IPS-18a (cell line): ENCODE data around the gene LGALS7.
"Not testable (repeated sequence)": the region's sequence is repeated elsewhere in the genome, so short reads cannot be mapped to it uniquely, and the experiment has no call there.

Experiments
- H3K27ac ChIP-seq: one replicate; pipeline ENCODE4 v1.5.1; 2013; ENCODE audit warnings: low read length
- H3K27me3 ChIP-seq: one replicate; pipeline ENCODE4 v1.6.1; 2013; ENCODE audit warnings: mild to moderate bottlenecking, low read length; ENCODE audit not compliant: control insufficient read depth, insufficient read depth
- H3K36me3 ChIP-seq: one replicate; pipeline ENCODE4 v1.6.1; 2013; ENCODE audit warnings: low read depth, low read length; ENCODE audit not compliant: control insufficient read depth
- H3K4me1 ChIP-seq: one replicate; pipeline ENCODE4 v1.6.1; 2013; ENCODE audit warnings: low read depth, low read length; ENCODE audit not compliant: control insufficient read depth
- H3K4me3 ChIP-seq: one replicate; pipeline ENCODE4 v1.5.1; 2013; ENCODE audit warnings: low read length
- H3K9ac ChIP-seq: one replicate; pipeline ENCODE4 v1.6.1; 2013; ENCODE audit warnings: mild to moderate bottlenecking, low read length, moderate library complexity
- H3K9me3 ChIP-seq: one replicate; pipeline ENCODE4 v1.6.1; 2013; ENCODE audit warnings: low read depth, low read length; ENCODE audit not compliant: control insufficient read depth

The LGALS7 gene

DNA sequence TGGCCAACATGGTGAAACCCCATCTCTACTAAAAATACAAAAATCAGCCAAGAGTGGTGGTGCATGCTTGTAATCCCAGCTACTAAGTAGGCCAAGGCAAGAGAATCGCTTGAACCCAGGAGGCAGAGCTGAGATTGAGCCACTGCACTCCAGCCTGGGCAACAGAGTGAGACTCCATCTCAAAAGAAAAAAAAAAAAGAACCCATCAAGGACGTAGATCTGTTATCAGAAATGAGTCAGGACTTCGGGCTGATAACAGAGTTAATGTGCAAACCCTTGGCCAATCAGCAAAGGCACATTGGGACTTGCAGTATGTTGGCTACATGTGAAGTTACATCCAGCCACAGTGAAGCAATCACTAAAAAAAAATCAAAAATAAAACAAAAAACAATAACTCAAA lies 10.9 kb upstream of the LGALS7 start:
- Histone ChIP-seq H3K27me3 (no peaks in the 10 kb centered on the region), H3K4me1 (no peaks in the 10 kb centered on the region), H3K9me3 (no peaks in the 10 kb centered on the region), H3K4me3 (no peak overlapping the region), H3K27ac (no peak overlapping the region), H3K36me3 (no peaks in the 10 kb centered on the region), H3K9ac (no peak overlapping the region)

DNA sequence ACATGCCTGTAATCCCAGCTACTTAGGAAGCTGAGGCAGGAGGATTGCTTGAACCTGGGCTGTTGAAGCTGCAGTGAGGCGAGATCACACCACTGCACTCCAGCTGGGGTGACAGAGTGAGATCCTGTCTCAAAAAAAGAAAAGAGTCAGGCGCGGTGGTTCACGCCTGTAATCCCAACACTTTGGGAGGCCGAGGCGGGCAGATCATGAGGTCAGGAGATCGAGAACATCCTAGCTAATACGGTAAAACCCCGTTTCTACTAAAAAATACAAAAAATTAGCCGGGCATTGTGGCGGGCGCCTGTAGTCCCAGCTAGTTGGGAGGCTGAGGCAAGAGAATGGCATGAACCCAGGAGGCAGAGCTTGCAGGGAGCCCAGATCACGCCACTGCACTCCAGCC lies 8.9 kb upstream of the LGALS7 start:
- not testable (repeated sequence) for H3K4me1 ChIP-seq, H3K9ac ChIP-seq, H3K27me3 ChIP-seq, H3K36me3 ChIP-seq, H3K9me3 ChIP-seq, H3K27ac ChIP-seq, H3K4me3 ChIP-seq

- Histone ChIP-seq H3K9ac (no peak overlapping the region), H3K9me3 (no peaks in the 10 kb centered on the region), H3K4me1 (no peaks in the 10 kb centered on the region), H3K27ac (no peak overlapping the region), H3K27me3 (no peaks in the 10 kb centered on the region), H3K36me3 (no peaks in the 10 kb centered on the region), H3K4me3 (no peak overlapping the region)
Observed at GRCh38 chr19:38781058-38781457, 7.7 kb upstream of the LGALS7 start.

DNA sequence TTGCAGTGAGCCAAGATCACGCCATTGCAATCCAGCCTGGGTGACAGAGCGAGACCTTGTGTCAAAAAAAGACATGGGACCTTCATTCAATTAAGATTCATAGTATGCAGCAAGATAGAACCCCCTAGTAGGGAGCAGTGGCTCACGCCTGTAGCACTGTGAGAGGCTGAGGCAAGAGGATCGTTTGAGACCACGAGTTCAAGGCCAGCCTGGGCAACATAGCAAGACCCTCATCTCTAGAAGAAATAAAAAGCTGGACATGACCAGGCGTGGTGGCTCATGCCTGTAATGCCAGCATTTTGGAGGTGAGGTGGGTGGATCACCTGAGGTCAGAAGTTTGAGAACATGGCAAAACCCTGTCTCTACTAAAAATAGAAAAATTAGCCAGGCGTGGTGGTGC lies 7.1 kb upstream of the LGALS7 start:
- Histone ChIP-seq H3K4me1 (no peaks in the 10 kb centered on the region), H3K9ac (no peak overlapping the region), H3K27me3 (no peaks in the 10 kb centered on the region), H3K36me3 (no peaks in the 10 kb centered on the region), H3K4me3 (no peak overlapping the region), H3K27ac (no peak overlapping the region), H3K9me3 (no peaks in the 10 kb centered on the region)

DNA sequence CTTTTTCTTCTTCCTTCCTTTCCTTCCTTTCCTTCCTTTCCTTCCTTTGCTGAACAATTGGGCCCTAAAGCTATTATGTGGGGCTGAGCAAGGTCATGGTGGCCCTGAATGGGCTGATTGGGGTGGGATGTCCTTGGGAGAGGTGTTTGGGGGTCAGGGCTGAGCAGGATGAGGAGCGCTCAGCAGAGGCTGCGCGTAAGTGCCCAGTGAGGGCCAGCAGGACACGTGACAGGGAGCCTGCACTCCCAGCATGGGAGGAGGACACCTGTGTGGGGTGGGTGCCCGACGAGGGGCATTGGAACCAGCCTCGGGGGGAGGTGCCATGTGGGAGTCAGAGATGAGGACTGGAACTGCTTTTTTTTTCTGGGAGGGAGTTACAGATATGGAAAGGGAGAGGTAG lies 5.4 kb upstream of the LGALS7 start:
- no peak overlapping the region for H3K9ac ChIP-seq
- H3K4me1 ChIP-seq: no peaks in the 10 kb centered on the region
- H3K9me3 ChIP-seq: no peaks in the 10 kb centered on the region
- no peak overlapping the region for H3K4me3 ChIP-seq
- H3K27me3 ChIP-seq: no peaks in the 10 kb centered on the region
- H3K27ac ChIP-seq: no peak overlapping the region
- H3K36me3 ChIP-seq: no peaks in the 10 kb centered on the region

GRCh38 chr19:38774181-38774950 lies 1.0 kb upstream of the LGALS7 start:
- no peaks in the 10 kb centered on the region for H3K36me3 ChIP-seq
- no peak overlapping the region for H3K27ac ChIP-seq
- no peak overlapping the region for H3K9ac ChIP-seq
- no peak overlapping the region for H3K4me3 ChIP-seq
- no peaks in the 10 kb centered on the region for H3K27me3 ChIP-seq
- peaks cover 3% of the 10 kb centered on the region for H3K4me1 ChIP-seq
- no peaks in the 10 kb centered on the region for H3K9me3 ChIP-seq

GRCh38 chr19:38771569-38771968 lies 1.7 kb downstream of the LGALS7 start:
- not testable (repeated sequence) for H3K27me3 ChIP-seq, H3K27ac ChIP-seq, H3K9ac ChIP-seq, H3K36me3 ChIP-seq, H3K4me3 ChIP-seq, H3K4me1 ChIP-seq, H3K9me3 ChIP-seq

DNA sequence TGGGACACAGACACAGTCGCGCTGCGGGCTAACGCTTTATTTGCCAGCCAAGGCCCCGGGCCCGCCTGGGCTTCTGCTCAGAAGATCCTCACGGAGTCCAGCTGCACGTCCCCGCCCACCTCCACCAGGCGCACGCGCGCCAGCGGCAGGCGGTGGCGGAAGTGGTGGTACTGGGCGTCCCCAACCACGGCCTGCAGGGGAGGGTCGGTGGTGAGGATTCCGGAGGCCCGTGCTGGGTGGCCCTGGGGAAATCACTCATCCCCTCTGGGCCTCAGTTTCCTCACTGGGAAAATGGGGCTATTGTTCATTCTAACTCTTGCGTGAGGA lies 2.4 kb downstream of the LGALS7 start:
- not testable (repeated sequence) for H3K4me3 ChIP-seq, H3K4me1 ChIP-seq, H3K9ac ChIP-seq, H3K9me3 ChIP-seq, H3K27me3 ChIP-seq, H3K27ac ChIP-seq, H3K36me3 ChIP-seq

GRCh38 chr19:38770228-38770948 lies 2.9 kb downstream of the LGALS7 start:
- not testable (repeated sequence) for H3K4me1 ChIP-seq, H3K27me3 ChIP-seq, H3K9me3 ChIP-seq, H3K36me3 ChIP-seq, H3K27ac ChIP-seq, H3K9ac ChIP-seq, H3K4me3 ChIP-seq

GRCh38 chr19:38769635-38770211 lies 3.6 kb downstream of the LGALS7 start:
- H3K27me3 ChIP-seq: no peaks in the 10 kb centered on the region
- H3K9ac ChIP-seq: no peak overlapping the region
- H3K36me3 ChIP-seq: no peaks in the 10 kb centered on the region
- no peak overlapping the region for H3K4me3 ChIP-seq
- no peaks in the 10 kb centered on the region for H3K9me3 ChIP-seq
- no peak overlapping the region for H3K27ac ChIP-seq
- H3K4me1 ChIP-seq: peaks cover 4% of the 10 kb centered on the region

GRCh38 chr19:38766276-38767047 lies 6.9 kb downstream of the LGALS7 start:
- H3K9me3 ChIP-seq: no peaks in the 10 kb centered on the region
- H3K4me1 ChIP-seq: peaks cover 4% of the 10 kb centered on the region
- H3K9ac ChIP-seq: no peak overlapping the region
- H3K27ac ChIP-seq: no peak overlapping the region
- H3K27me3 ChIP-seq: no peaks in the 10 kb centered on the region
- H3K36me3 ChIP-seq: no peaks in the 10 kb centered on the region
- H3K4me3 ChIP-seq: no peak overlapping the region
